ENCODE measurements around the gene ZNF182. TPM values are rescaled to one million over a fixed set of nuclear protein-coding genes. Genes with fewer than 3 reads are reported as not detected.
"Not testable (repeated sequence)": the region's sequence is repeated elsewhere in the genome, so short reads cannot be mapped to it uniquely, and the experiment has no call there.

Gene ZNF182
- total RNA-seq, 1 experiment from 2014 or later: 3.5 TPM

DNA sequence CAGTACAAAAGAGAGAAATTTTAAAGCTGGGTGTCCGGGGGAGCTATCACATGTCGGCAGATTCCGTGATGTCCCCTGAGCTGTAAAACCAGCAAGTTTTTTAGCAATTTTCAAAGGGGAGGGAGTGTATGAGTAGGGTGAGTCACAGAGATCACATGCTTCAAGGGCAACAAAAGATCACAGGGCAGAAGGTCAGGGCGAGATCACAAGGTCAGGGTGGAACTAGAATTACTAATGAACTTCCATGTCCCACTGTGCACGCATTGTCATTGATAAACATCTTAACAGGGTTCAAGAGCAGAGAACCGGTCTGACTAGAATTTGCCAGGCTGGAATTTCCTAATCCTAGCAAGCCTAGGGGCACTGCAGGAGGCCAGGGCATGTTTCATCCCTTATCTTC lies 42.0 kb downstream of the ZNF182 start:
- H3K4me3 ChIP-seq (ENCODE audit: insufficient read depth, low read depth, low read length); DNase-seq; H3K27me3 ChIP-seq (ENCODE audit: control insufficient read depth, insufficient read depth, low read length); H3K36me3 ChIP-seq (replicated peaks; ENCODE audit: control insufficient read depth, insufficient read depth, low read length): not testable (repeated sequence)

DNA sequence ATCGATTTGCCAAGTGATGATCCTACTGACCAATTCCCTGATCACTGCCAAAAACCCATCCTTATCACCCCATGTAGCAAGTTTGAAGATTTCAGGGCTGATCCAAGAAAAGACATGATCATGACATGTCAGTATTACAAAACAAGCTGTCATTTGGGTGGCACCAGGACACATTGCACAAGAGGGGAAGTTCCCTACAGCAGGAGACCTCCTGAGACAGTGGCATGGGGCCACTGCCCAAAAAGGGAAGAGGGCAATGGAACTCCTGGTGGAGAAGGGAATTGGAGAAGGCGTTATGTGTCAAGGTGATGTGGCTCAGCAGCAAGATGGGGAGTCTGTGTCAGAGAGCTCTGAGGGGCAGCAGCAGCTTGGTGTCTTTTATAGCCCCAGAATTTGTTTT lies 43.4 kb downstream of the ZNF182 start:
- DNase-seq: no peak
- H3K36me3 ChIP-seq (replicated peaks; ENCODE audit: control insufficient read depth, insufficient read depth, low read length): no peaks in the 10 kb centered on the region

DNA sequence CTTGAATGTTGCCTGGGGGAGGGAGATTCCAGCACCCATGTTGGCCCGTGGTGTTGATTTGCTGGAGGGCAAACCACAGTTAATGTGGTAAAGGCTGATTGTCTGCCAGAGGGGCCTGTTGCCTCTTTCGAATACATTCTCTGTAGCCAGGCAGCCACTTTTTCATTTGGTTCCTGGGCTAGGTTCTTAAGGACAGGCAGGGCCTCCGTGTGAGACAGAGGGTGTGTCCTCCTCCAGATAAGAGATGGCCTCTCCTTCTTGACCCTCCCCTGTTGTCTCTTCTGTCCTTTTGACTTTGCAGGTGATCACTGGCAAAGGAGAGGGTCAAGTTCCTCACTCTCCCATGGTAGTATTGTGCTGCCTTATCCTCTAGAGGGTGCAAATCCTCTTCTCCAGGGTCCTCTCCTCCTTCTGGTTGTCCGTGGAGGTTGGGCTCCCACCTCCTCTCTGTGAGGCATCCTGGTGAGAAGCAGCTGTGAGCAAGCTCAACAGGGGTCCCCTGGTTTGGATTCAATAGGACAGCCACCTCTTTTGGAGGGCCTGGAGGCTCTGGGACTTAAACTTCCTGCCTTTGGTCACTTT lies 44.9 kb downstream of the ZNF182 start:
- no peak overlapping the region for H3K4me3 ChIP-seq (ENCODE audit: insufficient read depth, low read depth, low read length)
- no peaks in the 10 kb centered on the region for H3K36me3 ChIP-seq (replicated peaks; ENCODE audit: control insufficient read depth, insufficient read depth, low read length)
- H3K27me3 ChIP-seq (ENCODE audit: control insufficient read depth, insufficient read depth, low read length): no peaks in the 10 kb centered on the region
- DNase-seq: peak; percentile 25

More for the DNA sequence above, 43.4 kb downstream of the ZNF182 start:
- Histone ChIP-seq H3K27me3 (ENCODE audit: control insufficient read depth, insufficient read depth, low read length) (no peaks in the 10 kb centered on the region), H3K4me3 (ENCODE audit: insufficient read depth, low read depth, low read length) (no peak overlapping the region)

DNA sequence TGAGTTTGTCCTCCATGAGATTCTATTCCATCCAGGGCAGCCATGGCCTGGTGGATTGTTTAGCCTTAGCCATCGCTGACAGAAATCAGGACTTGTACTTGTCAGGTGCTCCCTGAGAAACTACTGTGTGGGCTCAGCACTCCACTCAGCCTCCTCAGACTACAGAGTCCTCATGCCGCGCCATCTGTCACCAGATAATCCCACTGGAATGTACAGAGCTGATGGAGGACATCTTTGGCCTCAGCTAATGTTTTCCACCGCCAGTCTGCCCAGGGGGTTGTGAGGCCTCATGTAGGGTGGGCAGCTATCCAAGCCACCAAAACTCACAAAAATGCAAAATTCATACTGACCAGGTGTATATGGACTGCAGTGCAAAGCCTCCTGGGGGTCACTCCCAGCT lies 45.6 kb downstream of the ZNF182 start:
- H3K36me3 ChIP-seq (replicated peaks; ENCODE audit: control insufficient read depth, insufficient read depth, low read length); DNase-seq; H3K4me3 ChIP-seq (ENCODE audit: insufficient read depth, low read depth, low read length); H3K27me3 ChIP-seq (ENCODE audit: control insufficient read depth, insufficient read depth, low read length): not testable (repeated sequence)

DNA sequence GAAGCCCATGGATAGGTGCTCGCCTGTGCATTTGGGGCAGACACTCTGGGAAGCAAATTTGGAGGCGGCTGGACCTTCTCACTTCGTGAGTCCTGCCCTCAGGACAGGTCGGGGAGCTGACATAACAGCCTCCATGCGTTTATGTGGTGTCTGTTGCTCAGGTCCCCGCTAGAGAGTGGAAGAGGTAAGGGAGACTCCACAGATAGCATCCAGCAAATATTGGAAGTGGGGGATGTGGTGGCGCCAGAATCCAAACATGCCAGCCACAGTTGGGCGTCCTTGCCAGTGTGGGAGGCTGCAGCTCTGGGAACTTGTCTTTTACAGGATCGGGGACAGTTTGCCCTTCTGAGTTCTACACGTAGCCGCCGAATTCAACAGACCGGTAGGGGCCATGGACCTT lies 47.8 kb downstream of the ZNF182 start:
- DNase-seq: no peak
- H3K27me3 ChIP-seq (ENCODE audit: control insufficient read depth, insufficient read depth, low read length): no peaks in the 10 kb centered on the region
- H3K4me3 ChIP-seq (ENCODE audit: insufficient read depth, low read depth, low read length): no peak overlapping the region
- no peaks in the 10 kb centered on the region for H3K36me3 ChIP-seq (replicated peaks; ENCODE audit: control insufficient read depth, insufficient read depth, low read length)

DNA sequence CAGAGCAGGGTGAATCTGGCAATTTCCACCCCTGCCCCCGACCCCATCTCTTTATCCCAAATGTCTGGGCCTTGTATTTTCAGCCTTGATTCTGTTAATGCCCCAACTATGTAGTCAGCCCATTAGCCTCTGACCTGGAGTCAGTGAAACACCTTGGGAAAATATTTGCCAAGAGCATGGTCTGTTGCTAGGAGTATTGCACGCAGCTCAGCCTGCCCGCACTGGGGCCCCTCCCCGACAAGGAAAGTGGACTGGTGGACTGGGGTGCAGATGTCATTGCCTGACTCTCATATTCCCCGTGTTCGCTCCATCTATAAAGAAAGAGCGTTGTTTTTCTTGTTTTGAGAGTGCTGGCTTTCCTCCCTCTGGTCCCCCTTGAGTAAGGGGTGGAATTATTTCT lies 48.5 kb downstream of the ZNF182 start:
- not testable (repeated sequence) for H3K4me3 ChIP-seq (ENCODE audit: insufficient read depth, low read depth, low read length); DNase-seq; H3K27me3 ChIP-seq (ENCODE audit: control insufficient read depth, insufficient read depth, low read length); H3K36me3 ChIP-seq (replicated peaks; ENCODE audit: control insufficient read depth, insufficient read depth, low read length)

DNA sequence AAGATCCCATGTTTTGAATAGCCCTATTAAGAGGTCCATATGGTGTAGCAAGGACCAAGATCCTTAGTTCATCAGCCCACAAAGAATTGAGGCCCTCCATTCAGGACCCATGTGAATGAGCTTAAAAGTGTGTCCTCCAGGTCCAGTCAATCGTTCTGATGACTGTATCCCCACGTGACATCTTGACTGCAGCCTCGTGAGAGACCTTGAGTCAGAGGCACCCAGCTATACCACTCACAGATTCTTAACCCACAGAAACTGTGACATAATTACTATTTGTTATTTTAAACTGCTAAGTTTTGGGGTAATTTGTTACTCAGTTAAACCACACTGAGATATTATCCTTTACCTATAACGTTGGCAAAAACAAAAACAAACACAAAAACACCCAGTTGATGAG lies 62.4 kb downstream of the ZNF182 start:
- DNase-seq: no peak
- H3K36me3 ChIP-seq (replicated peaks; ENCODE audit: control insufficient read depth, insufficient read depth, low read length): no peaks in the 10 kb centered on the region
- H3K4me3 ChIP-seq (ENCODE audit: insufficient read depth, low read depth, low read length): no peak overlapping the region
- H3K27me3 ChIP-seq (ENCODE audit: control insufficient read depth, insufficient read depth, low read length): no peaks in the 10 kb centered on the region

DNA sequence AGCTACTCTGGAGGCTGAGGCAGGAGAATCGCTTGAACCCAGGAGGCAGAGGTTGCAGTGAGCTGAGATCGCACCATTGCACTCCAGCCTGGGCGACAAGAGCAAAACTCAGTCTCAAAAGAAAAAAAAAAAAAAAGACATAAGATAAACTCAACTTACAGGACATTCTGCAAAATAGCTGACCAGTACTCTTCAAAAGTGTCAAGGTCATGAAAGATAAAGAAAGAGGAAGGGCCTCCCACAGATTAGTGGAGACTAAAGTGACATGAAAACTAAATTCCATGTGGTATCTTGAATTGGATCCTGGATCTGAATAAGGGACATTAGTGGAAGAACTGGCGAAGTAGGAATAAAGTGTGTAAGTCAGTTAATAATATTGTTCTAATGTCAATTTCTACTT lies 63.3 kb downstream of the ZNF182 start:
- Histone ChIP-seq H3K36me3 (replicated peaks; ENCODE audit: control insufficient read depth, insufficient read depth, low read length) (no peaks in the 10 kb centered on the region), H3K27me3 (ENCODE audit: control insufficient read depth, insufficient read depth, low read length) (no peaks in the 10 kb centered on the region), H3K4me3 (ENCODE audit: insufficient read depth, low read depth, low read length) (no peak overlapping the region)
- DNase-seq: no peak

DNA sequence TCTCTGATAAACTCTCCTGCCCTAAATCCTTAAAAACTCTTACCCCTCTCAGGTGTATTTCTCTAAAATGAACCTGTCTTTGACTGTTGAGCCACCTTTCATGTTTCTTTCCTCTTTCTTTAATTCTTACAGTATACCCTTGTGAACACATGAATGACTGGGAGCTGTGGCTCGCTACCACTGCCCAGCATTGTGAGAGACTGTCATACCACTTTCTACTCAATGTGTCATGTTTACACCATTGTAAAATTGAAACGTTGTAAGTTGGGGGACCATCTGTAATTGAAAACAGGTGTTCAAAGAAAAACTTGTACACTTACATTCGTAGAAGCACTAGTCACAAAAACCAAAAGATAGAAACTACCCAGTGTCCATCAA lies 66.9 kb downstream of the ZNF182 start:
- Histone ChIP-seq H3K27me3 (ENCODE audit: control insufficient read depth, insufficient read depth, low read length) (no peaks in the 10 kb centered on the region), H3K4me3 (ENCODE audit: insufficient read depth, low read depth, low read length) (no peak overlapping the region), H3K36me3 (replicated peaks; ENCODE audit: control insufficient read depth, insufficient read depth, low read length) (no peaks in the 10 kb centered on the region)
- DNase-seq: no peak

DNA sequence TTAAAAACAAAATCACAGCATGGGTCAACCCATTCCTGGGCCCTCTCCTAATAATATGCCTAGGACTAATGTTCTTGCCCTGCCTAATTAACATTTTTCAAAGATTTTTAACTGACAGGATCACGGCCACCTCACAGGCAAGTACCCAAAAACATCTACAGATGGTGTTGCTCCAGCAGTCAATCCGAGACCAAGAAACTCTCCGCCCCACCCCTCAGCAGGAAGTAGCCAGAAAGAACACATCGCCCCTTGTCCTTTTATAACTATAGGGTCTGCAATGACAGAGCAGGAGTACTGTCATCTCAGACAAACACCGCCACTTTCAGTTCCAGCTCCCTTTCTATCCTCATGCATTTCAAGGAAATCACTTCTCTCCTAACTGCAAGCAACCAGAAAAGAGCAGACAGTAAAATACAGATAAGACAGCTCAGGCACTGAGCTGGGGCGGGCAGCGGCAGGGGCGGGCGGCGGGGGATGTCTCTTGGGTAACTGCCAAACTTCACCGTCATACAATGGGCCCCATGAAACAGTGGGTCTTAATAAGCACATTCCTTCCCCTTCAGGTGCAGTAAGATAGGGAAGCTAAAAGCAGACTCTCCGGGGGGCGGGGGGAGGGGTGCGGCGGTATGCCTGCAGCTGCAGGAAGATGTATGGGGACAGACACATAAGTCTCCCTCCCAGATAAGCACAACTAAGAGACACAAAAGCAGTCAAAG lies 67.4 kb downstream of the ZNF182 start:
- H3K4me3 ChIP-seq (ENCODE audit: insufficient read depth, low read depth, low read length): no peak overlapping the region

DNA sequence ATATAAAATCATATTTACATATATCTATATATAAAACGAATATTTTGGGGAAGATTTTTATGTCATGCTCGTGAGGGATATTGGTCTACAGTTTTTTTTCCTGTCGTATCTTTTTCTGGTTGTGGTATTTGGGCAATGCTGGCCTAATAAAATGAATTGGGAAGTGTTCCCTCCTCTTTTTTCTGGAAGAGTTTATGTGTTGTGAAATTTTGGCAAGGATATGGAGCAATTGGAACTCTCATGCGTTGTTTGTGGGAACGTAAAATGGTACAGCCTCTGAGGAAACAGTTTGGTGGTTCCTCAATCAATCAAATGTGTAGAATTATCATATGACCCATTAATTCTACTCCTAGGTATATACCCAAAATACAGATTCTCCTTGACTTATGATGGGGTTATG lies 69.8 kb downstream of the ZNF182 start:
- DNase-seq: no peak
- Histone ChIP-seq H3K27me3 (ENCODE audit: control insufficient read depth, insufficient read depth, low read length) (no peaks in the 10 kb centered on the region), H3K4me3 (ENCODE audit: insufficient read depth, low read depth, low read length) (no peak overlapping the region), H3K36me3 (replicated peaks; ENCODE audit: control insufficient read depth, insufficient read depth, low read length) (no peaks in the 10 kb centered on the region)

More for the DNA sequence above, 67.4 kb downstream of the ZNF182 start:
- no peaks in the 10 kb centered on the region for H3K36me3 ChIP-seq (replicated peaks; ENCODE audit: control insufficient read depth, insufficient read depth, low read length)
- no peaks in the 10 kb centered on the region for H3K27me3 ChIP-seq (ENCODE audit: control insufficient read depth, insufficient read depth, low read length)
- peak; percentile 32 for DNase-seq

DNA sequence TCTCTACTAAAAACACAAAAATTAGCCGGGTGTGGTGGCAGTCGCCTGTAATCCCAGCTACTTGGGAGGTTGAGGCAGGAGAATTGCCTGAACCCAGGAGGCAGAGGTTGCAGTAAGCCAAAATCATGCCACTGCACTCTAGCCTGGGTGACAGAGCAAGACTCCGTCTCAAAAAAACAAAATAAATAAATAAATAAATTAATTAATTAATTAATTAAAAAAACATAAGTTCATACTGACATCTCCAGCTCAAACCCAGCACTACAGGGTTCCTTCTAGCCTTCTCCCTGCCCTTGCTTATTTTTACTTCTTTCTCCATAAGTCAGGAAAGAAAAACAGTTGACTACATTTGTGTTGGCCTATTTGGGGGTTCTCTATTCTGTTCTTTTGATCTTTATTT lies 71.8 kb downstream of the ZNF182 start:
- not testable (repeated sequence) for H3K27me3 ChIP-seq (ENCODE audit: control insufficient read depth, insufficient read depth, low read length); DNase-seq; H3K4me3 ChIP-seq (ENCODE audit: insufficient read depth, low read depth, low read length); H3K36me3 ChIP-seq (replicated peaks; ENCODE audit: control insufficient read depth, insufficient read depth, low read length)

DNA sequence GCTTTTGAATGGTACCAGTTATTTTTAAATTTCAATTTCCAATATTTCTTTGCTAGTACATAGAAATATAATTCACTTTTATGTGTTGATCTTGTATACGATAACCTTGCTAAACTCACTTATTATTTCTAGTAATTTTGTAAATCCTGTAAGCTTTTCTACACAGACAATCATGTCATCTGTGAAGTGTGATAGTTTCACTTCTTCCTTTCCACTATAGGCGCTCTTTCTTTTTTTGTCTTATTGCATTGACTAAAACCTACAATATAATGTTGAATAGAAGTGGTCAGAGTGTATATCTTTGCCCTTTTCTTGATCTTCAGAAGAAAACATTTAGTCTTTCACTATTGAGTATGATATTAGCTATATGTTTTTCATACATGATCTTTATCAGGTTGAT lies 76.6 kb downstream of the ZNF182 start:
- DNase-seq: no peak
- no peak overlapping the region for H3K4me3 ChIP-seq (ENCODE audit: insufficient read depth, low read depth, low read length)
- no peaks in the 10 kb centered on the region for H3K27me3 ChIP-seq (ENCODE audit: control insufficient read depth, insufficient read depth, low read length)
- H3K36me3 ChIP-seq (replicated peaks; ENCODE audit: control insufficient read depth, insufficient read depth, low read length): no peaks in the 10 kb centered on the region

All from H7 (cell line).